Neuronal stem cell (in vitro differentiated cells): Measurements from ENCODE around the gene SYT4.

Experiments used
- DNase-seq: peaks from one replicate; pipeline ENCODE4 v3.0.0-alpha.2; 2013; ENCODE audit warnings: low spot score
- H2AFZ ChIP-seq: one replicate; pipeline ENCODE4 v1.6.1; 2013; ENCODE audit warnings: mild to moderate bottlenecking, low read length, inconsistent platforms
- H2AK5ac ChIP-seq: 2 replicates; pipeline ENCODE4 v1.6.1; 2013; ENCODE audit warnings: low read depth, mild to moderate bottlenecking, inconsistent platforms, low read length, moderate library complexity, mixed read lengths
- H2BK120ac ChIP-seq: 2 replicates; pipeline ENCODE4 v1.6.1; 2013; ENCODE audit warnings: low read depth, mild to moderate bottlenecking, inconsistent platforms, low read length, moderate library complexity, mixed read lengths
- H2BK12ac ChIP-seq: one replicate; pipeline ENCODE4 v1.6.1; 2013; ENCODE audit warnings: low read length, inconsistent platforms
- H2BK15ac ChIP-seq: 2 replicates; pipeline ENCODE4 v1.6.1; 2013; ENCODE audit warnings: mild to moderate bottlenecking, low read length, inconsistent platforms, mixed read lengths
- H2BK5ac ChIP-seq: one replicate; pipeline ENCODE4 v1.6.1; 2013; ENCODE audit warnings: inconsistent platforms, mild to moderate bottlenecking, low read length, moderate library complexity
- H3K14ac ChIP-seq: one replicate; pipeline ENCODE4 v1.6.1; 2013; ENCODE audit warnings: low read length, inconsistent platforms
- H3K18ac ChIP-seq: 2 replicates; pipeline ENCODE4 v1.6.1; 2013; ENCODE audit warnings: low read length, inconsistent platforms
- H3K23ac ChIP-seq: 2 replicates; pipeline ENCODE4 v1.6.1; 2013; ENCODE audit warnings: low read depth, mild to moderate bottlenecking, mixed read lengths, low read length, inconsistent platforms; ENCODE audit not compliant: poor library complexity
- H3K27ac ChIP-seq: replicated peaks from 3 replicates; pipeline ENCODE4 v1.5.1; 2013; ENCODE audit warnings: low read length, inconsistent platforms
- H3K27me3 ChIP-seq, 3 experiments: 2 replicates each; pipeline ENCODE4 v1.6.1; 2013; ENCODE audit warnings: low read length in 3 of 3, mild to moderate bottlenecking in 2 of 3, inconsistent platforms in 1 of 3, low read depth in 1 of 3, mixed read lengths in 1 of 3, moderate library complexity in 1 of 3; ENCODE audit not compliant: control insufficient read depth in 3 of 3, insufficient read depth in 3 of 3
- H3K36me3 ChIP-seq, 2 donors: replicated peaks in 1 of 2; 2 replicates each; pipeline ENCODE4 v1.6.1; 2013; ENCODE audit warnings: low read length in 2 of 2; ENCODE audit not compliant: control insufficient read depth in 2 of 2, insufficient read depth in 2 of 2
- H3K4ac ChIP-seq: 2 replicates; pipeline ENCODE4 v1.6.1; 2013; ENCODE audit warnings: inconsistent platforms, mild to moderate bottlenecking, low read length, moderate library complexity
- H3K4me1 ChIP-seq, 2 donors: 1 replicate in 1 of 2; 2 replicates in 1 of 2; pipeline ENCODE4 v1.6.1; 2013; ENCODE audit warnings: low read length in 2 of 2, low read depth in 1 of 2; ENCODE audit not compliant: control insufficient read depth in 2 of 2, insufficient read depth in 1 of 2
- H3K4me2 ChIP-seq: one replicate; pipeline ENCODE4 v1.6.1; 2013; ENCODE audit warnings: mild to moderate bottlenecking, low read length, inconsistent platforms; ENCODE audit not compliant: insufficient read depth, poor library complexity, severe bottlenecking
- H3K4me3 ChIP-seq, 2 donors: 2 replicates each; pipeline ENCODE4 v1.5.1; 2013; ENCODE audit warnings: low read length in 2 of 2, mild to moderate bottlenecking in 2 of 2, inconsistent platforms in 1 of 2, moderate library complexity in 1 of 2
- H3K79me1 ChIP-seq: one replicate; pipeline ENCODE4 v1.6.1; 2013; ENCODE audit warnings: low read depth, mild to moderate bottlenecking, inconsistent platforms, low read length, moderate library complexity
- H3K9ac ChIP-seq: one replicate; pipeline ENCODE4 v1.6.1; 2013; ENCODE audit warnings: mild to moderate bottlenecking, low read depth, low read length, inconsistent platforms; ENCODE audit not compliant: poor library complexity
- H3K9me3 ChIP-seq, 2 donors: replicated peaks in 1 of 2; 2 replicates each; pipeline versions ENCODE3 to v1.6.1; 2013; ENCODE audit warnings: low read length in 2 of 2, mild to moderate bottlenecking in 2 of 2, inconsistent platforms in 1 of 2, low read depth in 1 of 2, mixed read lengths in 1 of 2, moderate library complexity in 1 of 2; ENCODE audit not compliant: control insufficient read depth in 2 of 2, insufficient read depth in 1 of 2
- H4K8ac ChIP-seq: one replicate; pipeline ENCODE4 v1.6.1; 2013; ENCODE audit warnings: low read depth, mild to moderate bottlenecking, inconsistent platforms, low read length, moderate library complexity
- H4K91ac ChIP-seq: one replicate; pipeline ENCODE4 v1.6.1; 2013; ENCODE audit warnings: low read length, low read depth, mild to moderate bottlenecking, inconsistent platforms; ENCODE audit not compliant: poor library complexity
- WGBS, 2 donors: extraction: QIAGEN DNeasy Blood & Tissue Kit; methylation state at CpG; one replicate each; pipeline ENCODE4 v1.1.7; 2013; ENCODE audit warnings: missing lambda C conversion rate in 2 of 2, mixed read lengths in 1 of 2; ENCODE audit not compliant: insufficient read length in 2 of 2, insufficient replicate concordance in 1 of 2; ENCODE audit errors: extremely low coverage in 2 of 2; 5-methylcytosine and 5-hydroxymethylcytosine counted together

SYT4 gene

DNA sequence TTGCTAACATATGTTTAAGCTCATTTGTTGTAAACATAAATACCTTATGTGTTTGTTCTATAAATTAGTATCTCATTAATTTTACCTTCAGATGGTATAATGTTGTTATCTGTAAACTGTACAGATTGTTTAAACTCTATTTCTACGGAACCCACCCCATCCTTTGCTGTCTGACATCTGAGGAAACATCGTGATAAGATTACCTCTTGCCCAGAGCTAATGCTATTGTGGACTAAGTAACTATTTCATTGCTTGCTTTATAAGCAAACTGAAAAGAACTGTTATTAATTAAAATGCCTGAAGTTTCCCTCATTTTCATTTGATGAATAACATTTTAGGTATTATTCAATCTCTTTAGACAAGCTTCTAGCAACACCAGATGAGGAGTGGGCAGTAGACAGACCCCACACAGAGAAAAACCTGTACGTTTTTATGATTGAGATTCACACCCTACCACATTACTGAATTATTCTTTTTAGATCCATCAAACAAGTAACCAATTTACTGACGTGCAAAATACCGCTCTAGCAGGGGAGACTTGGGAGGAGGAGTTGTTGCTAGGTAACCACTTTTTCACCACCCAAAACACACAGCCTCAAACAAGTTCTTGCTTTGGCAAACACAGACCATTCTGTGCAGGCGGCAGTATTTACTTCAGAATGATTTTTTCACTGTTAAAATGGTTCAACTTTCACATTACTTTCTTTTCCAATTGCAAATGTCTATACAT, 1.9 kb upstream of the SYT4 start:
- Histone ChIP-seq H3K14ac (no peak overlapping the region), H4K91ac (no peak overlapping the region), H3K9me3 (no peaks in the 10 kb centered on the region), H2BK15ac (no peak overlapping the region), H2AFZ (no peak overlapping the region), H3K4ac (no peak overlapping the region), H4K8ac (no peak overlapping the region), H3K9ac (no peak overlapping the region), H3K18ac (no peak overlapping the region), H2BK12ac (no peak overlapping the region), H2BK120ac (no peak overlapping the region), H2AK5ac (no peak overlapping the region), H3K36me3 (no peaks in the 10 kb centered on the region), H2BK5ac (no peak overlapping the region), H3K27me3 (peaks cover 0 to 4% (median 0%) of the 10 kb centered on the region in 3 experiments), H3K79me1 (no peaks in the 10 kb centered on the region), H3K23ac (no peak overlapping the region), H3K4me3 (no peak overlapping the region), H3K27ac (no peak overlapping the region), H3K4me1 (no peaks in the 10 kb centered on the region), H3K4me2 (no peak overlapping the region)
- peak; percentile 66 for DNase-seq
- no CpG with 5 or more reads among the region's 6 CpGs for WGBS, 2 donors

GRCh38 chr18:43278355-43278754, 1.1 kb upstream of the SYT4 start:
- Histone ChIP-seq H3K9ac (no peak overlapping the region), H3K4ac (no peak overlapping the region), H3K18ac (no peak overlapping the region), H3K4me3 (no peak overlapping the region), H2BK5ac (no peak overlapping the region), H3K23ac (no peak overlapping the region), H2BK120ac (no peak overlapping the region), H3K36me3 (no peaks in the 10 kb centered on the region), H3K27ac (no peak overlapping the region), H3K14ac (no peak overlapping the region), H2AK5ac (no peak overlapping the region), H3K4me1 (no peaks in the 10 kb centered on the region), H2BK15ac (no peak overlapping the region), H4K91ac (no peak overlapping the region), H3K27me3 (peaks cover 0 to 4% (median 0%) of the 10 kb centered on the region in 3 experiments), H3K9me3 (no peaks in the 10 kb centered on the region), H2BK12ac (no peak overlapping the region), H3K4me2 (no peak overlapping the region), H3K79me1 (no peaks in the 10 kb centered on the region), H4K8ac (no peak overlapping the region), H2AFZ (no peak overlapping the region)
- no peak for DNase-seq

GRCh38 chr18:43276491-43276890, 799 bp downstream of the SYT4 start:
- no peaks in the 10 kb centered on the region for H3K4me1 ChIP-seq
- H3K4ac ChIP-seq, result no peak overlapping the region
- no peak overlapping the region for H3K14ac ChIP-seq
- H3K23ac ChIP-seq, result no peak overlapping the region
- H2BK120ac ChIP-seq, result no peak overlapping the region
- H2BK5ac ChIP-seq, result no peak overlapping the region
- no peak overlapping the region for H3K4me2 ChIP-seq
- no peak overlapping the region for H3K18ac ChIP-seq
- DNase-seq, result no peak
- no peaks in the 10 kb centered on the region for H3K79me1 ChIP-seq
- H3K4me3 ChIP-seq, result no peak overlapping the region
- no peak overlapping the region for H3K9ac ChIP-seq
- H2BK15ac ChIP-seq, result no peak overlapping the region
- no peak overlapping the region for H4K8ac ChIP-seq
- H2AK5ac ChIP-seq, result no peak overlapping the region
- H2BK12ac ChIP-seq, result no peak overlapping the region
- H4K91ac ChIP-seq, result no peak overlapping the region
- no peak overlapping the region for H2AFZ ChIP-seq
- H3K36me3 ChIP-seq, result no peaks in the 10 kb centered on the region
- no peaks in the 10 kb centered on the region for H3K9me3 ChIP-seq
- peaks cover 0 to 4% (median 0%) of the 10 kb centered on the region in 3 experiments for H3K27me3 ChIP-seq
- no CpG with 5 or more reads among the region's 3 CpGs for WGBS, 2 donors
- no peak overlapping the region for H3K27ac ChIP-seq

- WGBS, 2 donors, result no CpG with 5 or more reads among the region's 1 CpG
- H3K4me1 ChIP-seq, result no peaks in the 10 kb centered on the region
- no peak for DNase-seq
- no peak overlapping the region for H3K23ac ChIP-seq
- H4K91ac ChIP-seq, result no peak overlapping the region
- H3K4me2 ChIP-seq, result no peak overlapping the region
- H2AFZ ChIP-seq, result no peak overlapping the region
- H2BK15ac ChIP-seq, result no peak overlapping the region
- H3K36me3 ChIP-seq, result no peaks in the 10 kb centered on the region
- H3K79me1 ChIP-seq, result no peaks in the 10 kb centered on the region
- no peak overlapping the region for H2AK5ac ChIP-seq
- no peak overlapping the region for H3K18ac ChIP-seq
- no peak overlapping the region for H3K27ac ChIP-seq
- no peak overlapping the region for H3K14ac ChIP-seq
- no peak overlapping the region for H2BK120ac ChIP-seq
- H2BK5ac ChIP-seq, result no peak overlapping the region
- no peak overlapping the region for H2BK12ac ChIP-seq
- H4K8ac ChIP-seq, result no peak overlapping the region
- no peak overlapping the region for H3K4me3 ChIP-seq
- H3K9me3 ChIP-seq, result no peaks in the 10 kb centered on the region
- no peak overlapping the region for H3K4ac ChIP-seq
- H3K9ac ChIP-seq, result no peak overlapping the region
- H3K27me3 ChIP-seq, result peaks cover 0 to 4% (median 0%) of the 10 kb centered on the region in 3 experiments
These were observed 1.7 kb downstream of the SYT4 start for GRCh38 chr18:43275546-43275945.
